ENCODE measurements around the gene MSMB. TPM values are rescaled to one million over a fixed set of nuclear protein-coding genes. Genes with fewer than 3 reads are reported as not detected.
"Not testable (repeated sequence)": the region's sequence is repeated elsewhere in the genome, so short reads cannot be mapped to it uniquely, and the experiment has no call there.

The MSMB gene
- total and polyA plus RNA-seq, 2 of the 8 experiments (the other 6 are each of a cell fraction or from before 2014, with no cell fraction given): not detected

- H3K4ac ChIP-seq (replicated peaks; ENCODE audit: insufficient read length, low read depth, low read length); CTCF ChIA-PET (ENCODE audit: partially characterized antibody): not testable (repeated sequence)
Measured at GRCh38 chr10:45984473-45984872, 61.6 kb downstream of the MSMB start.

More at GRCh38 chr10:45984473-45984872, 61.6 kb downstream of the MSMB start:
- H3K18ac ChIP-seq (ENCODE audit: extremely low read depth, low read length); H2AK5ac ChIP-seq (ENCODE audit: low read depth, low read length); H4K20me1 ChIP-seq (replicated peaks in 1 of 2; ENCODE audit: control insufficient read depth in 1 of 2, insufficient read depth in 2 of 2, low read length in 2 of 2); H4K91ac ChIP-seq (replicated peaks; ENCODE audit: insufficient read length, low read length); H3K23me2 ChIP-seq (ENCODE audit: low read depth, low read length); H3K79me1 ChIP-seq (ENCODE audit: low read depth, low read length); H2AFZ ChIP-seq (ENCODE audit: low read length); H3K56ac ChIP-seq (replicated peaks; ENCODE audit: insufficient read length, low read depth, low read length); H3K4me2 ChIP-seq (ENCODE audit: insufficient read depth in 1 of 2, low read depth in 2 of 2, low read length in 2 of 2); H3K27me3 ChIP-seq (replicated peaks in 1 of 4; ENCODE audit: control insufficient read depth in 3 of 4, extremely low read depth in 1 of 4, insufficient read depth in 3 of 4, low read length in 3 of 4); H3K9ac ChIP-seq (replicated peaks in 1 of 4; ENCODE audit: extremely low read depth in 1 of 4, low read depth in 3 of 4, low read length in 3 of 4); H3K27ac ChIP-seq (ENCODE audit: low read depth, low read length); H3K9me3 ChIP-seq (ENCODE audit: insufficient read depth in 2 of 2, low read depth in 1 of 2, low read length in 1 of 2); H2BK12ac ChIP-seq (ENCODE audit: low read depth, low read length); H3K79me2 ChIP-seq (ENCODE audit: control insufficient read depth in 1 of 2, insufficient read depth in 2 of 2, low read length in 2 of 2); H4K8ac ChIP-seq (ENCODE audit: extremely low read depth, insufficient read depth, low read length); H3K4me1 ChIP-seq (replicated peaks in 1 of 4; ENCODE audit: control insufficient read depth in 3 of 4, insufficient read depth in 4 of 4, low read length in 3 of 4); H2BK5ac ChIP-seq (ENCODE audit: low read depth, low read length); FAIRE-seq; H3K14ac ChIP-seq (ENCODE audit: insufficient read length); H4K5ac ChIP-seq (ENCODE audit: insufficient read length, low read depth, low read length); H2BK20ac ChIP-seq (ENCODE audit: low read length); H3K4me3 ChIP-seq (ENCODE audit: extremely low read depth in 1 of 4, insufficient read depth in 2 of 4, low read depth in 3 of 4, low read length in 4 of 4); H2BK15ac ChIP-seq (ENCODE audit: low read length); H2BK120ac ChIP-seq (replicated peaks; ENCODE audit: low read depth, low read length); POLR2A ChIA-PET (ENCODE audit: partially characterized antibody); H3K23ac ChIP-seq (ENCODE audit: insufficient read length); DNase-seq (ENCODE audit: low read depth in 1 of 2, low spot score in 2 of 2): not testable (repeated sequence)
- 94% methylated on average over 2 of the region's 2 CpGs; no CpG with 5 or more reads in 1 of the 2 experiments for WGBS, 2 experiments (ENCODE audit: extremely low coverage in 1 of 2, insufficient coverage in 1 of 2, insufficient read length in 1 of 2, insufficient replicate concordance in 2 of 2, low coverage in 1 of 2, low lambda C conversion rate in 2 of 2, missing lambda C conversion rate in 1 of 2)
- H3K36me3 ChIP-seq (ENCODE audit: control insufficient read depth in 2 of 4, insufficient read depth in 4 of 4, low read length in 3 of 4): peaks cover 0 to 25% (median 8%) of the 10 kb centered on the region in 4 experiments; a peak in 5 of 8 replicates

Measured in H1 (cell line).